Fibroblast of skin of scalp (primary cell): ENCODE results near the gene ZBED3. TPM values are rescaled to one million over a fixed set of nuclear protein-coding genes. Genes with fewer than 3 reads are reported as not detected.
"Not testable (repeated sequence)": the region's sequence is repeated elsewhere in the genome, so short reads cannot be mapped to it uniquely, and the experiment has no call there.

Experiments
- DNase-seq: peaks from one replicate; pipeline ENCODE4 v3.0.0-alpha.2; 2013
- polyA plus RNA-seq, 2 experiments: library from polyadenylated mRNA; unstranded; fragments of 120-200 nt; gene quantifications; one replicate each; pipeline ENCODE4 v1.2.1, GENCODE V29; 2013; ENCODE audit not compliant: insufficient read length in 2 of 2

ZBED3 gene
- polyA plus RNA-seq (2013, experiment 1 of 2; ENCODE audit: insufficient read length) = 6.7 TPM
- polyA plus RNA-seq (2013, experiment 2 of 2; ENCODE audit: insufficient read length) = 7.3 TPM

DNA sequence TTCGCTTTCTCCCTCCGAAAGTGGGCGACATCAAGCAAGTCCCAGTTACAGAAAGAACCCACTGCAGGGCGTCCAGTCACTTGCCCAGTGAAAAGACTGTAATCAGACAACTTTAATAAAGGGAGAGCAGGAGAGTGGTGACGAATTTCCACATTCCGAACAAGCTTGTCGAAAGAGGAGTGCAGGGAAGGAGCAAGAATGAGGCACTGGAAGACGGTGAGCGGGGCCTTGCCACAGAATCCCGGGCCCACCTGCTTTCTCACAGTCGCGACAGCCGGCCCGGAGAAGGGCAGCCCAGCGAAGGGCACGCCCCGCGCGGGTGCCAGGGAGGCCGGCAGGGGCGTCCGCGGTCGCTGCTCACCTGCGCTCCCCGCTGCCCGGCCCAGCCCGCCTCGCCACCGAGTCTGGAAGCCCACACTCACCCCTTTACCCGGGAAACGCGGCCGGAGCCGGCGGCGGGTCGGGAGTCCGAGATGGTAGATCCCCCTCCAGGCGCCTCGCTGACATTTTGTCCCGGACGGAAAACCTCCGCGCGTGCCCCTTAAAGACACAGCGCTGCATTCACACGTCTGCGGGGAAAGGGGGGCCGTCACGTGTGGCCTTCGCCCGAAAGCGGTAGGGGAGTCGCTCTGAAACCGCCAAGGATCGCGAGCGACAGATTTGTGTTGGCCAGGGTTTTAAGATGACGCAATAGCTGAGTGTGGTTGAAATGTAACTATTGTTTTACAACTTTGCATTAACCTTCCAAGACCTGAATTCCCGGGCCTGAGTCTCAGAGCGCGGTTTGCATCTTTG, at the start of gene ZBED3:
Gene ZBED3 (minus strand): TSS at position 597 of the 795 bp plus-strand sequence. CDS start 9,407 bp downstream, outside the sequence.
- DNase-seq = peak; percentile 89

GRCh38 chr5:77133061-77133758, 46.1 kb upstream of the ZBED3 start:
- peak; percentile 97 for DNase-seq

DNA sequence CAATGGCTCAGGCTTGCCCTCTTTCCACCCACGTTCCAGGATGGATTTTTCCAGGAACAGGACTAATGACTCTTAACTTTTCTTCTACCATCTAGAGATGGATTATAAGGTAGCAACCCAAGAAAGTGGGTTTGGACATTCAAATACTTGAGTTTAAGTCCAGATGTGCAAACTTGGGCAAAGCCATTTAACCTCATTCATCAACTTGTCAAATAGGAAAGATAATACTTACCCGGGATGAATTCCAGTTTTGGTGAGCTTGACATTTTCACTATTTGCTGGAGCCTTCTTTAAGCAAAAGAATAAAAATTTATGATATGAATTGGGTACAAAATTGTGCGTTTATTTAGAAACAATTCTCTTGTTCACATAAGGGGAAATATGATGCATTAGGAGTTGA, 44.3 kb upstream of the ZBED3 start:
- DNase-seq = no peak

DNA sequence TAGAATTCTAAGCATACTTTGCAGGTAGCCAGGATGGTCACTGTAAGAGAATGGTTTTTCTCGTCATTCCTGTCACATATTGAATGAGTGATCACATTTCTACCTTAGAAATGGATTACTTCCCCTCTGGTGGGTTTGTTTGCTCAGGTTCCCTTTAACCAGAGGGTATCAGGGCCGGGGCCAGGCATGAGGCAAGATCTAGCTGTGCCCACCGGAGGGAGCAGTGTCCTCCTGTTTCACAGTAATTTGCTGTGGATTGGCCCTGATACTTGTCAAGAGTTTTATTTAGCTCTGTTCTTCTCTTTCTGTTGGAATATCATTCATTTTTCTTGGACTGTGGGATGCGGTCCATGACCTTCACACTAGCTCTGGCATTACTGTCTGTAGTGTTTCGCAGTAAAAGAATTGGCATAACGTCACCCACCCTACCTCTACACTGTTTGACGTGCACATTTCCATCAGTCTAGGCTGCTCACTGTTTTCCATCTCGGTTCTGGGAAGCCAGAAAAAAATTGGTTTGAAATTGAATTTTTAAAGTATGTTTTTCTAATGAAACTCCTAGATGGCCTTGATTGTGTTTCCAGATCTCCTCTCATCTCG, 42.4 kb upstream of the ZBED3 start:
- DNase-seq = peak; percentile 26

- DNase-seq = no peak
These were observed 41.5 kb upstream of the ZBED3 start for GRCh38 chr5:77128411-77129061.

GRCh38 chr5:77123057-77123456, 36.0 kb upstream of the ZBED3 start:
- no peak for DNase-seq

DNA sequence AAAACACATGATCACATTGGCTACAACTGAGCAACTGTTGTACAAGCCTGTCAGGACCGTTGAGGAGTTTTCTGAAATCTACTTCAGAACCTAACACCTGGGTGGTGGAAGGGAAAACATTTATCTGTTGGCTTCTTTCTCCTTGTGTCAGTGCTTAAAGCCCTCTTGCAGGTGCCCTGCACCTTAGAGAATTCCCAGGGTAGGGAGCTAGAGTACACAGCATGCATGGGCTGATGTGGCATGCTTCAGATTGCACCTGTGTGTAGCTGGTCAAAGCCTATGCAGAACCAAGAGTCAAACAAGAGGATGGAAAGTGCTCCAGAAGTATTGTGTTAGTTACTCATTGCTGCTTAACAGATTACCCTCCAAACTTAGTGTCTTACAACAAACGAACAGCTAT, 33.6 kb upstream of the ZBED3 start:
- no peak for DNase-seq

GRCh38 chr5:77120086-77120485, 33.0 kb upstream of the ZBED3 start:
- DNase-seq = no peak

DNA sequence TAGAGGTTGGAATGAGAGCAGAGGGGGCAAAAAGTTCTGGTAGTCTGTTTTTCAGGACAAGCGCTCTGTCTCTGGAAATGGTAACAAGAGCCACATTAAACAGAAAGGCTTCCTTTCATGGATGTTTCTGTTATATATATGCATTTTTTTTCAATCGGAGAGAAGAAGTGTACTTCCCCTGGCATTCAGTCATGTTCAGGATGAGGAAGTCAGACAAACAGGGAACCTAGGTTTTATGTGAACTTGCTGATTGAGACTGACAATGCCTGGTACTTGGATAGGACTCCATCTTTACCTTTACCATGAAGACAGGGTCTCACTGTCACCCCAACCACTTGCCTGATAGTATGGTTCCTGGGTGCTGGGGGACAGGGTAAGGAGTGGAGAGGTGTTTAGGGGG, 30.1 kb upstream of the ZBED3 start:
- no peak for DNase-seq

DNA sequence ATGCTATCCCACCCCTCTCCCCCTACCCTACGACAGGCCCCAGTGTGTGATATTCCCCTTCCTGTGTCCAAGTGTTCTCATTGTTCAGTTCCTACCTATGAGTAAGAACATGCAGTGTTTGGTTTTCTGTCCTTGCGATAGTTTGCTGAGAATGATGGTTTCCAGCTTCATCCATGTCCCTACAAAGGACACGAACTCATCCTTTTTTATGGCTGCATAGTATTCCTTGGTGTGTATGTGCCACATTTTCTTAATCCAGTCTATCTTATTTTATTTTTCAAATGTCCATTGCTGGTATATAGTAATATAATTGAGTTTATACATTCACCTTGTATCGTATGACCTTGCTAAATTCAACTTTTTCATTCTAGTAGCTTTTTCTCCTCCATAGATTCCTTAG, 19.9 kb upstream of the ZBED3 start:
- not testable (repeated sequence) for DNase-seq

GRCh38 chr5:77104813-77105212, 17.7 kb upstream of the ZBED3 start:
- DNase-seq = no peak

DNA sequence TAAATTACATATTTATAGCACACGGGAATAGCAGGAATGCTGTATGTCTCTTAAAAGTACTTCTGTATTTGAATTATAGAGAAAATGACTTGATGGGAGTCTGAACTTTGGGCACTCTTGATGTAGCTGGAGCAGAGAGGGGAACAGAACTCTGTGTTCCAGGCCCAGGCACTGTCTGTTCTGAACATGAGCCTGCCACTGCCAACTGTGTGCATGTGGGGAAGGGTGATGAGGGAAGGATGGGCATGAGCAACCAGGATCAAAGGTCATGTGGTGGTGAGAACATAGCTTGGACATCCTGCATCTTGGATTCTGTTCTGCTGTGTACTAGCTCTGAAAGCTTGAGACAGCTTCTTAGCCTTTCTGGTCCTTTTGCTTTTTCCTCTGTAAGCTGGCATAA, 16.4 kb upstream of the ZBED3 start:
- no peak for DNase-seq

DNA sequence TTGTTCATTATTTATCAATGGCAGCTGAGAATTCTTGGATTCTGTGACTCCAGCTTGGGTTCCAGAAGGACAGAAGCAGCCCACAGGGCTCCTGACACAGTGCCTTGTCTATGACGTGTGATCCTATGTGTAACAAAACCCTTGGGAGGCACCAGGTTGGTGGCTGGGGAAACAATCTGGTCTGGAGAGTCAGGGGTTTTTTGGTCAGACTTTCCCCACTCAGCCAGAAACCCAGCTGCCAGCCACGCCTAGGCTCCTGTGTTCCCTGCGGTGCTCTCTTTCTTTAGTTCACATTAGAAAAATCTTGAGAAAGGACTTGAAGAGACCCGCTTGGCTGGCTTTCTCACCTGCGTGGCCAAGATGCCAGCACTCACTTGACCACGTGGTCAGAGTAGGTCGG, 15.5 kb upstream of the ZBED3 start:
- DNase-seq = no peak

GRCh38 chr5:77101298-77101697, 14.2 kb upstream of the ZBED3 start:
- peak; percentile 33 for DNase-seq

DNA sequence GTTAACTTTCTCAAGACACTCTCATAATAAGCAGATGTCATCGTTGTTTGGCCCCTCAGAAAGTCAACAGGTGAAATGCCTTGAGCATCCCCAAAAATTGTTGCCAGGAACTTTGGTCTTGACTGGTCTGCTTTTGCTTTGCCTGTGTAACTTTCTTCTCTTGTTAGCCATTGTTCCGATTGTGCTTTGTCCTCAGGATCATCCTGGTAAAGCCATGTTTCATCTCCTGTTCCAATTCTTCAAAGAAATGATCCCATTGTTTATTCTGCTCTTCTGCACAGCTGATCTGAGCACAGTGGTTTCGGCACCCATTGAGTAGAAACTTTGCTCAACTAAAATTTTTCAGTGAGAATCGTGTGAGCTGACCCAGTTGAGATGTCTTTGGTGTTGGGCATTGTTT, 8.1 kb upstream of the ZBED3 start:
- no peak for DNase-seq

- DNase-seq = no peak
These were observed 588 bp upstream of the ZBED3 start for GRCh38 chr5:77087484-77088261.

DNA sequence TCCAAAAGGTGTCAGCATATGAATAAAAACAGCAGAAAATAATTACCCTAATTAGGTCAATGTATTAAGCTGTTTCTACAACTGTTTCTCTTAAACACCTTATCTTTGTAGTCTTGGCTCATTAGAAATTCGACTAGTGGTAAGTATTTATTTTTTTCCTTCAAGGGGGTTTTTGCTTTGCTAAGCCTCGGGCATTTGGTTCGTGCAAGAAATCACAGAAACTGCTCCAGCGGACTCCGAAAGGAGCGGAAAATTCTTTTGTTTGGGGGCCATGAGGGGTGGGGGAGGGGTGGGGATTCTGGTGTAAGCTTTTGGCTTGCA, 757 bp downstream of the ZBED3 start:
- no peak for DNase-seq

- no peak for DNase-seq
These were observed 4.0 kb downstream of the ZBED3 start for GRCh38 chr5:77083088-77083487.

GRCh38 chr5:77082280-77082679, 4.8 kb downstream of the ZBED3 start:
- DNase-seq = no peak

- no peak for DNase-seq
These were observed 6.2 kb downstream of the ZBED3 start for GRCh38 chr5:77080905-77081304.

- DNase-seq = not testable (repeated sequence)
These were observed 6.6 kb downstream of the ZBED3 start for GRCh38 chr5:77080479-77080878.

DNA sequence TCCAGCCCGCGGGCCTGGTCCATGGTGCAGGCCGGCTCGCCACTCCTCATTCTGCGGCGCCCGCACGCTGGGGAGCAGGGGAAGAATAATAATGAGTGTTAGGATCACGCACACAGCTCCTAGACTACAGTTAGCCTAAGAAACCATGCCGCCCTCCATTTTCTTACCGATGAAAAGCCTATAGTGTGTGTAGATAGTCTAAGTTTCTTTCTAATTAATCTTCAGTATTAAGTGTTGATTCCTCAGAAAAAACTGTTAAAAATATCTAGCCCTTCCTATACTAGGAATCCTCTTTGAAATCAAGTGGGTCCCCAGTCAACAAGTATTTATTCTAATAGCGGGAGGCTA, 9.3 kb downstream of the ZBED3 start:
- no peak for DNase-seq
